HEK293T (cell line): ENCODE data around the gene MAP2K1.

ENCODE experiments used
- BHLHE40 ChIP-seq: fragments of 450-650 bp; IDR thresholded peaks from 2 replicates; pipeline ENCODE4 v1.6.1; 2016; ENCODE audit warnings: mild to moderate bottlenecking, moderate library complexity, borderline replicate concordance
- SP1 ChIP-seq: fragments of 450-650 bp; IDR thresholded peaks from 2 replicates; pipeline ENCODE4 v1.6.1; 2017
- TARDBP ChIP-seq: fragments of 450-650 bp; IDR thresholded peaks from 2 replicates; pipeline ENCODE4 v1.6.1; 2016

GRCh38 chr15:66404122-66404521, 17.4 kb downstream of the MAP2K1 start:
- TF ChIP-seq SP1 (no peak), TARDBP (no peak), BHLHE40 (no peak)
